HepG2 (cell line): ENCODE measurements around the gene FAM168A. TPM values are rescaled to one million over a fixed set of nuclear protein-coding genes. Genes with fewer than 3 reads are reported as not detected.

Experiments
- ATAC-seq: fragments of 200-7000 bp; cut with Tn5 transposase; 3 replicates; pipeline ENCODE4 v1.9.1; 2020; ENCODE audit warnings: mild to moderate bottlenecking, moderate library complexity
- BruUV-seq: library from RNA; stranded (reverse); fragments of 400-500 nt; replicated peaks from 2 replicates; lab custom pipeline; 2021; lab: Mats Ljungman, UMichigan
- CTCF ChIA-PET: fragments of 300-600 bp; formaldehyde crosslinking; extraction: SDS; loops from one replicate; lab custom pipeline; 2021; ENCODE audit warnings: low total read pairs, inconsistent platforms, low intra/inter-chr PET ratio; lab: Yijun Ruan, JAX
- POLR2A ChIA-PET: fragments of 350-600 bp; sonication (Branson Sonifier 250); formaldehyde crosslinking; loops from one replicate; lab custom pipeline; 2020; ENCODE audit warnings: antibody characterized with exemption, inconsistent platforms; lab: Yijun Ruan, JAX
- DNase-seq: peaks from one replicate; pipeline ENCODE4 v3.0.0-alpha.2; 2015; ENCODE audit warnings: low spot score
- FAIRE-seq: peaks from 3 replicates; lab custom pipeline; 2011; peaks lifted over from hg19 to GRCh38; lab: Jason Lieb, UNC
- H2AFZ ChIP-seq: one replicate; pipeline ENCODE4 v1.6.1; 2011; ENCODE audit warnings: low read length, inconsistent platforms
- H3K27ac ChIP-seq: fragments of 300-600 bp; 3 replicates; pipeline ENCODE4 v1.8.0; 2011; ENCODE audit warnings: mixed run types, mild to moderate bottlenecking, mixed read lengths, low read length, inconsistent platforms; ENCODE audit not compliant: insufficient read depth; ENCODE audit errors: extremely low read length
- H3K27me3 ChIP-seq, 2 experiments: fragments of 200-600 bp in 1 of 2; 2 replicates in 1 of 2; 3 replicates in 1 of 2; pipeline versions ENCODE4 v1.6.0 to v1.8.0; 2011; ENCODE audit warnings: low read length in 2 of 2, mild to moderate bottlenecking in 2 of 2, moderate library complexity in 2 of 2, inconsistent platforms in 1 of 2; ENCODE audit not compliant: insufficient read depth in 2 of 2, control insufficient read depth in 1 of 2
- H3K36me3 ChIP-seq, 2 experiments: fragments of 200-600 bp in 1 of 2; replicated peaks in 1 of 2; 2 replicates in 1 of 2; 3 replicates in 1 of 2; pipeline versions ENCODE4 v1.5.1 to v1.8.0; 2011; ENCODE audit warnings: low read length in 2 of 2, inconsistent platforms in 1 of 2; ENCODE audit not compliant: insufficient read depth in 2 of 2, control insufficient read depth in 1 of 2
- H3K4me1 ChIP-seq: 2 replicates; pipeline ENCODE4 v1.5.1; 2012; ENCODE audit warnings: low read length, inconsistent platforms; ENCODE audit not compliant: insufficient read depth
- H3K4me2 ChIP-seq: 2 replicates; pipeline ENCODE4 v1.6.0; 2011; ENCODE audit warnings: low read depth, low read length, inconsistent platforms
- H3K4me3 ChIP-seq, 3 experiments: fragments of 200-600 bp in 1 of 3; sonication (generic), shearing (Covaris generic) in 1 of 3; replicated peaks in 1 of 3; 2 replicates each; pipeline ENCODE4 v1.5.1; 2011 to 2016; ENCODE audit warnings: low read length in 3 of 3, inconsistent platforms in 2 of 3, low read depth in 2 of 3, mild to moderate bottlenecking in 2 of 3, control low read depth in 1 of 3, mixed read lengths in 1 of 3; ENCODE audit not compliant: insufficient read depth in 1 of 3
- H3K79me2 ChIP-seq: one replicate; pipeline ENCODE4 v1.6.1; 2011; ENCODE audit warnings: low read length, inconsistent platforms; ENCODE audit not compliant: insufficient read depth
- H3K9ac ChIP-seq: 2 replicates; pipeline ENCODE4 v1.6.0; 2011; ENCODE audit warnings: mild to moderate bottlenecking, low read depth, low read length, inconsistent platforms; ENCODE audit not compliant: insufficient read depth
- H3K9me3 ChIP-seq: 2 replicates; pipeline ENCODE4 v1.5.1; 2012; ENCODE audit warnings: mild to moderate bottlenecking, low read length
- H4K20me1 ChIP-seq: 2 replicates; pipeline ENCODE4 v1.6.0; 2011; ENCODE audit warnings: inconsistent platforms, mild to moderate bottlenecking, low read length, moderate library complexity; ENCODE audit not compliant: insufficient read depth
- ARNT ChIP-seq: fragments of 450-650 bp; IDR thresholded peaks from 2 replicates; pipeline ENCODE4 v1.6.1; 2017
- ASH2L ChIP-seq: fragments of 300-600, 200-600 bp; sonication (generic); IDR thresholded peaks from 2 replicates; pipeline ENCODE4 v1.7.0; 2017; ENCODE audit warnings: low read depth, mild to moderate bottlenecking, moderate library complexity, mixed read lengths, low read length; ENCODE audit not compliant: insufficient read length
- FOXP1 ChIP-seq, 2 experiments: fragments of 450-650 bp in 1 of 2; IDR thresholded peaks; 2 replicates each; pipeline ENCODE4 v1.6.1; 2017 to 2018; ENCODE audit warnings: antibody characterized with exemption in 1 of 2
- IRF1 ChIP-seq: sonication (generic); formaldehyde crosslinking; IDR thresholded peaks from 2 replicates; pipeline ENCODE4 v1.4.0; 2020; ENCODE audit warnings: low read depth, mild to moderate bottlenecking, missing genetic modification reagents
- NFYB ChIP-seq: sonication (generic); formaldehyde crosslinking; IDR thresholded peaks from 2 replicates; pipeline ENCODE4 v1.4.0; 2020; ENCODE audit warnings: missing genetic modification reagents
- RNF2 ChIP-seq: fragments of 450-650 bp; conservative IDR thresholded peaks from 2 replicates; pipeline ENCODE4 v1.6.1; 2016; ENCODE audit warnings: low read depth
- SKI ChIP-seq: fragments of 450-650 bp; IDR thresholded peaks from one replicate; pipeline ENCODE4 v1.6.1; 2018; ENCODE audit warnings: mild to moderate bottlenecking; ENCODE audit not compliant: partially characterized antibody
- SMARCC2 ChIP-seq: fragments of 450-650 bp; IDR thresholded peaks from 2 replicates; pipeline ENCODE4 v1.6.1; 2017; ENCODE audit warnings: antibody characterized with exemption, mild to moderate bottlenecking
- SOX5 ChIP-seq: IDR thresholded peaks from 2 replicates; pipeline ENCODE4 v1.6.1; 2016; ENCODE audit warnings: borderline replicate concordance
- TARDBP ChIP-seq: sonication (generic); formaldehyde crosslinking; IDR thresholded peaks from 2 replicates; pipeline ENCODE4 v1.8.0; 2022; ENCODE audit warnings: mild to moderate bottlenecking, missing genetic modification reagents
- TRIM22 ChIP-seq: fragments of 450-650 bp; IDR thresholded peaks from 2 replicates; pipeline ENCODE4 v1.6.1; 2017
- ZFP1 ChIP-seq: IDR thresholded peaks from 2 replicates; pipeline ENCODE4 v1.6.1; 2016
- ZNF256 ChIP-seq: sonication (generic); formaldehyde crosslinking; conservative IDR thresholded peaks from 2 replicates; pipeline ENCODE4 v1.4.0; 2020; ENCODE audit warnings: missing genetic modification reagents
- ZNF282 ChIP-seq: fragments of 450-650 bp; IDR thresholded peaks from 2 replicates; pipeline ENCODE4 v1.6.1; 2018; ENCODE audit not compliant: partially characterized antibody
- ZNF3 ChIP-seq: IDR thresholded peaks from 2 replicates; pipeline ENCODE4 v1.7.0; 2017; ENCODE audit warnings: inconsistent platforms
- ZNF362 ChIP-seq: sonication (generic); formaldehyde crosslinking; IDR thresholded peaks from 2 replicates; pipeline ENCODE4 v1.4.0; 2020; ENCODE audit warnings: missing genetic modification reagents, mild to moderate bottlenecking, borderline replicate concordance
- ZNF414 ChIP-seq: sonication (generic); formaldehyde crosslinking; IDR thresholded peaks from 2 replicates; pipeline ENCODE4 v1.5.0; 2020; ENCODE audit warnings: missing genetic modification reagents
- ZNF530 ChIP-seq: sonication (generic); formaldehyde crosslinking; IDR thresholded peaks from 2 replicates; pipeline ENCODE4 v1.5.0; 2020; ENCODE audit warnings: low read depth, mild to moderate bottlenecking, missing genetic modification reagents
- ZNF772 ChIP-seq: sonication (generic); formaldehyde crosslinking; IDR thresholded peaks from 2 replicates; pipeline ENCODE4 v1.5.0; 2020; ENCODE audit warnings: mild to moderate bottlenecking, missing genetic modification reagents
- ZNF788 ChIP-seq: sonication (generic); formaldehyde crosslinking; IDR thresholded peaks from 2 replicates; pipeline ENCODE4 v1.5.0; 2020; ENCODE audit warnings: mild to moderate bottlenecking, missing genetic modification reagents, borderline replicate concordance
- WGBS: methylation state at CpG from one replicate; pipeline ENCODE4 v1.1.6; 2017; ENCODE audit warnings: low lambda C conversion rate; 5-methylcytosine and 5-hydroxymethylcytosine counted together
- in situ Hi-C: cut with HindIII; loops from 2 replicates; pipeline ENCODE4 v1.10.0; 2017; ENCODE audit warnings: low pct_unique_long_range_greater_than_20kb; ENCODE audit not compliant: extremely low pct_ligation_motif_present
- intact Hi-C: fragments of 100-400 bp; cut with micrococcal nuclease; formaldehyde crosslinking; loops from one replicate; pipeline ENCODE4 v1.10.0; 2022; ENCODE audit not compliant: unreplicated experiment
- polyA plus RNA-seq, 8 experiments: library from polyadenylated mRNA; depleted of rRNA in 3 of 8; stranded (reverse) in 7 of 8; unstranded in 1 of 8; fragments of >200 nt; fragmentation: Illumina TruSeq in 4 of 8; extraction: Trizol in 4 of 8; gene quantifications; 2 replicates each; pipeline versions ENCODE4 v1.2.1 to v1.2.3, GENCODE V29; 2011 to 2016; ENCODE audit warnings: low read depth in 4 of 8, missing spikeins in 1 of 8, mixed read lengths in 1 of 8; ENCODE audit not compliant: insufficient read depth in 1 of 8
- total RNA-seq, 5 experiments: library from RNA; depleted of rRNA; stranded (reverse); fragments of >200 nt; fragmentation: Illumina TruSeq; extraction: Trizol; gene quantifications; 2 replicates each; pipeline ENCODE4 v1.2.3, GENCODE V29; 2016; ENCODE audit warnings: low read depth in 1 of 5

FAM168A gene
- total and polyA plus RNA-seq, 2 of the 13 experiments (the other 11 are each of a cell fraction or from before 2014, with no cell fraction given), result 13.9 to 15.8 TPM

- H3K36me3 ChIP-seq, result peaks cover 26 to 52% of the 10 kb centered on the region in 2 experiments; a peak in 4 of 5 replicates
- H3K9ac ChIP-seq, result no peak overlapping the region
- POLR2A ChIA-PET, result no interaction called here
- CTCF ChIA-PET, result interaction anchor here (1.2 kb wide), 1 partner anchor 55 kb away, joined by 3 read pairs; no protein-coding TSS in a partner anchor
- TF ChIP-seq ASH2L (no peak), TRIM22 (no peak), SOX5 (CRISPR knock-in tag) (no peak), ZNF282 (no peak), NFYB (CRISPR knock-in tag) (no peak), FOXP1 (IDR thresholded peaks at IDR 0.05) (no peak), FOXP1 (CRISPR knock-in tag; IDR thresholded peaks at IDR 0.05) (no peak), SKI (no peak), TARDBP (CRISPR knock-in tag) (no peak), ZNF530 (CRISPR knock-in tag) (no peak), ZNF414 (CRISPR knock-in tag) (no peak), ZNF788 (no peak), IRF1 (CRISPR knock-in tag) (no peak), ZFP1 (CRISPR knock-in tag) (no peak), ZNF362 (CRISPR knock-in tag) (no peak), ZNF3 (no peak), SMARCC2 (no peak), ARNT (no peak), ZNF772 (CRISPR knock-in tag) (no peak), ZNF256 (CRISPR knock-in tag) (no peak), RNF2 (no peak)
- H3K4me1 ChIP-seq, result no peaks in the 10 kb centered on the region
- H2AFZ ChIP-seq, result no peak overlapping the region
- no peak for FAIRE-seq
- H3K27ac ChIP-seq, result no peak overlapping the region
- no TSS peak for BruUV-seq
- H3K79me2 ChIP-seq, result no peaks in the 10 kb centered on the region
- no peak for DNase-seq
- ATAC-seq, result no peak
- H3K4me2 ChIP-seq, result no peak overlapping the region
- in situ Hi-C loops (no loop called here), intact Hi-C loops (no loop called here)
- no peaks in the 10 kb centered on the region for H3K27me3 ChIP-seq
- WGBS, result 96% methylated on average over 54 of the region's 70 CpGs
- H4K20me1 ChIP-seq, result no peaks in the 10 kb centered on the region
- H3K4me3 ChIP-seq, result no peak overlapping the region
- no peaks in the 10 kb centered on the region for H3K9me3 ChIP-seq
These were observed 235.7 kb downstream of the FAM168A start for GRCh38 chr11:73361953-73362776.
